ENCODE results near the gene OBSCN. TPM values are rescaled to one million over a fixed set of nuclear protein-coding genes. Genes with fewer than 3 reads are reported as not detected.
A peak's percentile ranks its signal among the peaks of the same experiment; 100 is the strongest.

Gene OBSCN
- total RNA-seq, 4 donors from 2014 or later: 15.0 to 46.6 (median 34.4) TPM

DNA sequence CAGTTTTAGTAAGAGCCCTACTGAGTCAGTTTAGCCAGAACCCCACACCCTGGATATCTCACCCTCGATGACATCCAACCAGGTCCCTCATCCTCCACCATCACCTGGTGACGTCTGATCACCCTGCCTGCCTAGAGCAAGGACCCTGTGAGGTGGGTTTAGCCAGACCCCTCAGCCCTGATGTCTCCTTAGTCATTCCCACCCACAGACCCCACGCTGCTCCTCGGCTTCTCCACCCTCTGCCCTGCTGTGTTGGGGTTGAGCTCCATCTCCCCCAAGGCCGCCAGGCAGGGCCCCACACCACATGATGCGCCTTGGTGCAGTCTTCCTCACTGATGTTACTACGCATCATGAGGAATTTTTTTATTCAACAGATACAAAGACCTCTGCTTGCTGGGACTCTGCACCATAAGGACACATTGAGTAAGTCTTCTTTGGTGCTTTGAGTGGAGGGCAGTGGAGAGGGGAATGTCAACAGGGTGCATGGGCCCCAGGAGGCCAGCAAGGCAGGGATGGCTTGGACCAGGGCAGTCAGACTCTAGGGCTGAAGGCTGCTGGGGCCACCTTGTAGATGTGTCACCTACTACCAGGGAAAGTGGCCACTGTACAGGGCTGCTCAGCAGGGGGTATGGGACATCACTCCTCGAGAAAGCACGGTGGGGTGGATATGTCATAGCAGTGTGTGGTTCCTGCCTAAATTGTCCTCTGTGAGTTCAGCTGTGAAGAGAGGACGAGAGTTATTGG, 43.9 kb upstream of the OBSCN start:
- H3K4me3 ChIP-seq: no peak overlapping the region
- TF ChIP-seq EP300 (IDR thresholded peaks at IDR 0.05): no peak
- TF ChIP-seq, protein P1, sequence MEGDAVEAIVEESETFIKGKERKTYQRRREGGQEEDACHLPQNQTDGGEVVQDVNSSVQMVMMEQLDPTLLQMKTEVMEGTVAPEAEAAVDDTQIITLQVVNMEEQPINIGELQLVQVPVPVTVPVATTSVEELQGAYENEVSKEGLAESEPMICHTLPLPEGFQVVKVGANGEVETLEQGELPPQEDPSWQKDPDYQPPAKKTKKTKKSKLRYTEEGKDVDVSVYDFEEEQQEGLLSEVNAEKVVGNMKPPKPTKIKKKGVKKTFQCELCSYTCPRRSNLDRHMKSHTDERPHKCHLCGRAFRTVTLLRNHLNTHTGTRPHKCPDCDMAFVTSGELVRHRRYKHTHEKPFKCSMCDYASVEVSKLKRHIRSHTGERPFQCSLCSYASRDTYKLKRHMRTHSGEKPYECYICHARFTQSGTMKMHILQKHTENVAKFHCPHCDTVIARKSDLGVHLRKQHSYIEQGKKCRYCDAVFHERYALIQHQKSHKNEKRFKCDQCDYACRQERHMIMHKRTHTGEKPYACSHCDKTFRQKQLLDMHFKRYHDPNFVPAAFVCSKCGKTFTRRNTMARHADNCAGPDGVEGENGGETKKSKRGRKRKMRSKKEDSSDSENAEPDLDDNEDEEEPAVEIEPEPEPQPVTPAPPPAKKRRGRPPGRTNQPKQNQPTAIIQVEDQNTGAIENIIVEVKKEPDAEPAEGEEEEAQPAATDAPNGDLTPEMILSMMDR (IDR thresholded peaks at IDR 0.05): no peak
- no peak for TF ChIP-seq POLR2AphosphoS5 (IDR thresholded peaks at IDR 0.05)
- TF ChIP-seq POLR2A (IDR thresholded peaks at IDR 0.05): no peak
- 87% methylated on average over 10 of the region's 10 CpGs for WGBS
- DNase-seq (ENCODE audit: low spot score in 2 of 2): peak in 1 of 2 donors; percentile 65
- H3K27ac ChIP-seq: peak overlapping the region; percentile 100
- H3K27me3 ChIP-seq: no peaks in the 10 kb centered on the region
- peaks cover 71% of the 10 kb centered on the region for H3K4me1 ChIP-seq
- H3K9me3 ChIP-seq: no peaks in the 10 kb centered on the region
- H3K36me3 ChIP-seq: no peaks in the 10 kb centered on the region

DNA sequence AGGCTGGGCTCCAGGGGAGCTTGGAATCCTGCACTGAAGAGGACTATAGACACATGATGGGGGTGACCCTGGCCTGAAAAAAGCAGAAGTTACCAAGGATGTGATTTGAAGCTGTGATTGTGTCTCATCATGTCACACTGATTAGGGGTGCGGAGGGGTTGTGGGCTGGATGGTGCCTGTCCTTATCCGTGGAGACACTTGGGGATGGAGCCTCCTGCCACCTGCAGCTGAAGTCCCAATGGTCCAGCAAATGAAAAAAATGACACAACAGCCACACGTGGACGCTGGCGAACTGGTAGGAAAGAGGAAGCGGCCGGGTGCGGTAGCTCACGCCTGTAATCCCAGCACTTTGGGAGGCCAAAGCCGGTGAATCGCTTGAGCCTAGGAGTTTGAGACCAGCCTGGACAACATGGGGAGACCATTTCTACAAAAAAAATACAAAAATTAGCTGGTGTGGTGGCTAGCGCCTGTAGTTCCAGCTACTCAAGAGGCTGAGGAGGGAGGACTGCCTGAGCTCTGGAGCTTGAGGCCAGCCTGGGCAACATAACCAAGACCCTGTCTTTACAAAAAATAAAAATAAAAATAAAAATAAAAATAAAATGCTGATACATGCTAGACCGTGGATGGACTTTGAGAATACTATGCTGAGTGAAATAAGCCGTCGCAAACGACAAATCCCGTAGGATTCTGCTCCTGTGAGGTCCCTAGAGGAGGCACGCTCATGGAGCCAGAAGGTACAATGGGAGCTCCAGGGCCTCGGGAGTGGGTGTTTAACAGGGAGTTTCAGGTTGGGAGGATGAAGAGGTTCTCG, 43.1 kb upstream of the OBSCN start:
- TF ChIP-seq, protein P1 (IDR thresholded peaks at IDR 0.05): no peak
- TF ChIP-seq POLR2AphosphoS5 (IDR thresholded peaks at IDR 0.05): peak in 1 of 3 donors; percentile 20
- Histone ChIP-seq H3K4me3 (peak overlapping the region; percentile 82), H3K4me1 (peaks cover 66% of the 10 kb centered on the region), H3K27me3 (no peaks in the 10 kb centered on the region), H3K27ac (peak overlapping the region; percentile 100), H3K36me3 (no peaks in the 10 kb centered on the region), H3K9me3 (no peaks in the 10 kb centered on the region)
- 55% methylated on average over 20 of the region's 20 CpGs for whole genome bisulfite sequencing
- DNase-seq (ENCODE audit: low spot score in 2 of 2): peak in 1 of 2 donors; percentile 67

DNA sequence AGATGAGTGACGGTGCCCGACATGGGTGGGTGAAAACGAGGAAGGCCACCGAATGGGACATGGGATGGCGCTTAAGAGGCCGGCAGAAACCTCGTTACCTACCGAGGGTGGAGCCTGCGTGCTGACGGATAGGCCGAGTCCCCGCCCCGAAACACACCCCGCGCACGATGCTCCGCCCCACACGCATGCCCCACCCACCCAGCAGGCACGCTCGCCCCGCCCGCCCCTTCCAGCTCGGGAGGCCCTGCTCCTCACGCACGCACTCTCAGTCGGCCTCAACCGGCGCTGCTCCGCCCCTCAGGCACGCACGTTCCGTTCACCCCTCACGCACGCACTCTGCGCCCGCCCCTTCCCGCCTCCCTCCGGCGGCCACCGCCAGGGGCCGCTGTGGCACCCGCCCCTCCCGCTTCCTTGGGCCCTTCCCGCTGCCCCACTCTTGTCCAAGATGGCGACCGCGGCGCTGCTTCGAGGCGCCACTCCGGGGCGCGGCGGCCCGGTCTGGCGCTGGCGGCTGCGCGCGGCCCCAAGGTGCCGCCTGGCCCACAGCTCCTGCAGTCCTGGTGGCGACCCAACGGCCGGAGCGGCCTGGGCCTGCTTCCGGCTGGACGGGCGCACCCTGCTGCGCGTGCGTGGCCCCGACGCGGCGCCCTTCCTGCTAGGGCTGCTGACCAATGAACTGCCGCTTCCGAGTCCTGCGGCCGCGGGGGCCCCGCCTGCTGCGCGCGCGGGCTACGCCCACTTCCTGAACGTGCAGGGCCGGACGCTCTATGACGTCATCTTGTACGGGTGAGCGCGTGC, 42.3 kb upstream of the OBSCN start, which contains the start of gene IBA57:
Gene IBA57 (plus strand): TSS at position 433 of the 798 bp plus-strand sequence. CDS start 13 bp downstream, at position 446.
- under 1% methylated on average over 37 of the region's 93 CpGs for WGBS
- Histone ChIP-seq H3K4me3 (peak within 1 kb of the TSS; percentile 82), H3K27ac (peak within 1 kb of the TSS; percentile 100), H3K9me3 (no peaks in the 10 kb centered on the region), H3K4me1 (peaks cover 57% of the 10 kb centered on the region), H3K36me3 (no peaks in the 10 kb centered on the region), H3K27me3 (no peaks in the 10 kb centered on the region)
- TF ChIP-seq POLR2AphosphoS5 (IDR thresholded peaks at IDR 0.05): peak; percentile 7 to 78 (median 68)
- TF ChIP-seq POLR2A (IDR thresholded peaks at IDR 0.05): peak; percentile 87 to 91
- peak; percentile 92 for TF ChIP-seq EP300 (IDR thresholded peaks at IDR 0.05)
- TF ChIP-seq, protein P1 (IDR thresholded peaks at IDR 0.05): peak; percentile 89 to 99
- DNase-seq (ENCODE audit: low spot score in 2 of 2): peak; percentile 99 to 100

DNA sequence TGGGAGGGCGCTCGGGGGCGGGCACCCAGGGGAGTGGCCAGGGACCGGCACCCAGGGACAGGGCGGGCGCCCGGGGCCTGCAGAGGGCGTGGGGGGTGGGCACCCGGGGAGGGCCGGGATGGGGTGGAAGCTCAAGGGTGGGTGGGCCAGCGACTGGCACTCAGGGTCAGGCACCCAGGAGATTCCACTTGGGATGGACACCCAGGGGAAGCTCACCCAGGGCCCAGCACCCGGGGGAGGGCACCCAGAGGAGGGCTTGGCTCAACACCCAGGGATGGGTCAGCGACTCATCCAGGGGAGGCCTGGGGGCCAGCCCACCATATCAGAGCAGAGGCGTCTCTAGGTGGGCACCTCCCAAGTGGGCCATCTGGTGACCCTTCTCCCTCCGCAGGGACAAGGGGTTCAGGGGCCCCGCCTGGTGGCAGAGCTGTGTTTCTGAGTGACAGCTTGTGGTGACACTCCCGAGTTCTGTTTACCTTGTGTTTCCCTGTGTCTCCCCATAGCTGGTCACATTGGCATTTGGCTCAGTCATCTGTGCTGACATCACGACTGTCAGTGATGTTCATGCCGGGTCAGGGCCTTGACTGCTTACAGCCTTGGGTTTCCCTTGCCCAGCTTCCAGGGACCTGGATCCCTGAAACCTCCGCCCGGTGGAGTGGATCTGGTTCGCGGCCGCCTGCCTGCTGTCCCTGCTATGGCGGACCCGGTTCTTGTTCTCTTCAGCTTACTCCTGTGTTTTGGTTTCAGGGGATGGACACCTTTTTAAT, 41.5 kb upstream of the OBSCN start:
- peak overlapping the region; percentile 100 for H3K27ac ChIP-seq
- 27% methylated on average over 19 of the region's 26 CpGs for WGBS
- H3K9me3 ChIP-seq: no peaks in the 10 kb centered on the region
- H3K4me3 ChIP-seq: peak overlapping the region; percentile 82
- H3K36me3 ChIP-seq: no peaks in the 10 kb centered on the region
- H3K27me3 ChIP-seq: no peaks in the 10 kb centered on the region
- TF ChIP-seq POLR2A (IDR thresholded peaks at IDR 0.05) (peak in 1 of 2 donors; percentile 16), EP300 (IDR thresholded peaks at IDR 0.05) (no peak), POLR2AphosphoS5 (IDR thresholded peaks at IDR 0.05) (no peak)
- TF ChIP-seq, protein P1 (IDR thresholded peaks at IDR 0.05): peak in 1 of 2 donors; percentile 22
- DNase-seq (ENCODE audit: low spot score in 2 of 2): peak in 1 of 2 donors; percentile 91
- peaks cover 51% of the 10 kb centered on the region for H3K4me1 ChIP-seq

Data from suprapubic skin (tissue), 4 donors.